ENCODE data around the gene MACROD1.
"Not testable (repeated sequence)": the region's sequence is repeated elsewhere in the genome, so short reads cannot be mapped to it uniquely, and the experiment has no call there.

MACROD1 gene

DNA sequence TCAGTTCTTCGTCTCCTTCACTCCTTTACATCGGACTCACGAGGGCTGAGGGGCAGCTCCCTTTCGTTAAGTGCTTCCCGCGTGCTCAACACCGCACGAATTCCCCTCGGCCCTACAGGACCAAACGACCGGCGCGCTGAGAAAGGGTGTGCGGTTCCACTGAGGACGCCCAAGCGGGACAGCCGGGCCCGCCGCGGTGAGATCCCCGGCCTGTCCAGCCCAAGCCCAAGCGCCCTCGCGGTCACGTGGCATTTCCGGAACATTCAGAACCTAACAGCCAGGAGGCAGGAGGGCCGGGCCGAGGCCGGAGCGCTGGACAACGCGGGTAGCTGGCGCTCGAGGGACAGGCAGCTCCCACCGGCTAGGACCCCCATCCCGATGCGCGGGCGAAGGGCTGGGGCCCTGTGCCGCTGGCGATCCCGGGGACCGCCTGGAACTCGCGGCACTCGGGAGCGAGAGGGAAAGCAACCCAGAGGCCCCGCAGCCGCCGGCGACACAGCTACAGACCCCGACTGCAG lies 19.3 kb upstream of the MACROD1 start:
- DNase-seq, result peak; percentile 76

DNA sequence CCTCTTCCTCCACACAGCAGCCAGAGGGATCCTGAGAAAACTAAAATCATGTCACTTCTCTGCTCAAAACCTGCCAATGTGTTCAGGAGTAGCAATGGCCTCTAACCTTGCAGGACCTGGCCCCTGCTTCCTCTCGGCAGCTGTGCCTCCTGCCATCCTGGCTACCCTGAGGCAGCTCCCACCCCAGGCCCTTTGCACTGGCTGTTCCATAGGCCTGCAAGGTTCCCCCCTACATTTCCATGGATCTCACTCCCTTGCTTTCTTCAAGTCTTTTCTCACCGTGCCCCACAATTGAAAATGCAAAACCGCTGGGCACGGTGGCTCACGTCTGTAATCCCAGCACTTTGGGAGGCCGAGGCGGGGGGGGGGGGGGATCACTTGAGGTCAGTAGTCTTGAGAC lies 18.0 kb upstream of the MACROD1 start:
- no peak for DNase-seq

DNA sequence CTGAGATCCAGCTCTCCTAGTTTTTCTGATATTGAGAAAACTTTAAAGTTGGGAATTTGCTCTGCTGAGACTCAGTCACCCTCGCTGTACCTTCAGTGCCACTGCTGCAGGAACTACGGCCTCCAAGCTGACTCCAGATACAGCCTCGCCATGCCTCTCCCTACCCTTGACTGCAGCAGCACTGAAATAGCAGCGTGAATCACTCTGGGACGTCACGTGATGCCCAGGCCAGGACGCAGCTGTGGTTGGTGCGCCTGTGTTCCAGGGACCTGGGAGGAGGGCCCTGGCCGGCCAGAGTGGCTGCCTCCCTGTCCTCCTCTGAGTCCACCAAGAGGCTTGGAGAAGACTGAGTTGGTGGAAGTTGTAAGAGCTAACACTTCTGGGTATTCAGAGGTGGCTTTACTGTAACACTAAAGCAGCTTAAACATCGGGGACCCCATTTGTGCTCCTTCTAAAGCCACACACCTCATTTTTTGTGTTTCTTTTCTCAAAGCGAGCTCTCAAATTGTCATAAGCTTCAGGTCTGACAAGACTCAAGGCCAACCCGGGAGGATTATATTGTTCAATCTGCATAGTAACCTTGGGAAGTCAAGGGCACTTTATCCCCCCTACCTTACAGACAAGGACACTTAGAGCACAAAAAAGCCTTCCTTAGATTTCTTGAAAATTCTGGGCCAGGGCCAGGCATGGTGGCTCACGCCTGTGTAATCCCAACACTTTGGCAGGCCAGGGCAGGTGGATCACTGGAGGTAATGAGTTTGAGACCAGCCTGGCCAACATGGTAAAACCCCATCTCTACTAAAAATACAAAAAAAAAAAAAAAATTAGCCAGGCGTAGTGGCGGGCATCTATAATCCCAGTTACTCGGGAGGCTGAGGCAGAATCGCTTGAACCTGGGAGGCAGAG lies 15.8 kb upstream of the MACROD1 start:
- peak; percentile 91 for DNase-seq

DNA sequence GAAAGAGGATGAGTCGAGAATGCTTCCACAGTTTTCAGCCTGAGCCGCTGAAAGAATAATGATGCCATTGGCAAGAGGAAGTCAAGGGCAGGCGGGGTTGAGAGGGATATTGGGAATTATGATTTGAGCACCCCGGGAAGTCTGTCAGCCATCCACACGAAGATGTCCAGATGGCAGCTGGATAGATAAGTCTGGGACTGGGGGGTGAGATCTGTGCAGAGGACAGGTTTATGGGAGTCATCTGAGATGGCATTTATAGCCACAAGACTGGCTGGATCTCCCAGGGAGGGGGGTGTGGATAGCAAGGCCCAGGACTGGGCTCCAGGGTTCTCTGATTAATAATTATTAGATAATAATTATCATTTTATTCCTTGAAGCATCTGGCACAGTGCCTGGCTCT lies 15.0 kb upstream of the MACROD1 start:
- no peak for DNase-seq

DNA sequence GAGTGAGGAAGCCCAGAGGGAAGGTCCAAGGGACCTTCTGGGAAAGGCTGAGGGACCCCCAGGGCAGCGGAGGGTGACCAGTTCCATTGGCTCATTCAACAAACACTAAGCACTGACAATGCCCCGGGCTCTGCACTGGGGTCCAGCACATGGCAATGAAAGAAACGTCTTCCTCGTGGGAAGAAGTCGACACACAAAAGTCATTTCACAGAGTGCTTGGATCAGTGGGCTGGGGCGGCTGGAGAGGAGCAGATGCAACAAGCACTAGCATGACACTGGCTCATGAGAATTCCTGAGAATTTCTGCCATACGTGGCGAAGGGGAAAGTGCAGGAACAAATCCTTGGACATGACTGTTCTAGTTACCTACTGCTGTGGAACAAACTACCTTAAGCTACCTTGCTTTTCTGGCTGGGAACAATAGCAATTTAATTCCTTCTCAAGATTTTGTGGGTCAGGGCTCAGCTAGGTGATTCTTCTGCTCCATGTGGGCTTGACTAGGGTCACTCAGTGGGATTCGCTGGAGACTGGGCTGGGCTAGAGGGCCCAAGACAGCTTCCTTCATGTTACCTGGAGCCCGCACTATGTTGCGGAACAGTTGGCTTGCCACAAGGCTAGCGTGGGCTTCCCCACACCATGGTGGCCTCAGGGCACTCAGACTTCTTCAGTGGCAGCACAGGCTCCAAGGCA lies 13.2 kb upstream of the MACROD1 start:
- DNase-seq, result no peak

DNA sequence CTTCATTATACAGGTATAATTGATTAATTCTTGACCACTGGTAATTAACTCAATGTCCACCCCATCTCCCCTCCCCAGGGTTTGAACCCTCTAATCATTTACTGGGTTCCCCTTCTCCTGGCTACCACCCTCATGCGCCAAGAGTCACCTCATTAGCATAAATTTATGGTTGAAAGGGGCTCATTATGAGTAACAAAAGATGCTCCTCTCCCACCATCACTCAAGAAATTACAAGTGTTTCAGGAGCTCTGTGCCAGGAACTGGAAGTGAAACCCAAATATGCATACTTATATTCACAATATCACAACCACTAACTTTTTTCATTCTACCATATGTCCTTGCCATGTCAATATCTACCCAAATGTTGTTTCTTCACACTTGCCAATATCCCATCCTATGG lies 12.3 kb upstream of the MACROD1 start:
- no peak for DNase-seq

DNA sequence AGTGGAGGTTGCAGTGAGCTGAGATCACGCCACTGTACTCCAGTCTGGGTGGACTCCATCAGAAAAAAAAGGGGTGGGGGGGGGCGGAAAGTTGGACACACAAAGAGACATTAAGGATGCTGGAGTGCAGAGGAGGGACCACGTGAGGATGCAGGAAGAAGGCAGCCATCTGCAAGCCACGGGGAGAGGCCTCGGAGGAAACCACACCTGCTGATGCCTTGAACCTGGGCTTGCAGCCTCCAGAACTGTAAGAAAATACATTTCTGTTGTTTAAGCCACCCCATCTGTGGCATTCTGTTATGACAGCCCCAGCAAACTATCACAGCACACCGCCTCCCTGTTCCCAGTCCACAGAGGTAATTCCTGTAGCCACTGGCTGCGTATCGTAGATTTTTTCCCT lies 10.8 kb upstream of the MACROD1 start:
- DNase-seq, result no peak

DNA sequence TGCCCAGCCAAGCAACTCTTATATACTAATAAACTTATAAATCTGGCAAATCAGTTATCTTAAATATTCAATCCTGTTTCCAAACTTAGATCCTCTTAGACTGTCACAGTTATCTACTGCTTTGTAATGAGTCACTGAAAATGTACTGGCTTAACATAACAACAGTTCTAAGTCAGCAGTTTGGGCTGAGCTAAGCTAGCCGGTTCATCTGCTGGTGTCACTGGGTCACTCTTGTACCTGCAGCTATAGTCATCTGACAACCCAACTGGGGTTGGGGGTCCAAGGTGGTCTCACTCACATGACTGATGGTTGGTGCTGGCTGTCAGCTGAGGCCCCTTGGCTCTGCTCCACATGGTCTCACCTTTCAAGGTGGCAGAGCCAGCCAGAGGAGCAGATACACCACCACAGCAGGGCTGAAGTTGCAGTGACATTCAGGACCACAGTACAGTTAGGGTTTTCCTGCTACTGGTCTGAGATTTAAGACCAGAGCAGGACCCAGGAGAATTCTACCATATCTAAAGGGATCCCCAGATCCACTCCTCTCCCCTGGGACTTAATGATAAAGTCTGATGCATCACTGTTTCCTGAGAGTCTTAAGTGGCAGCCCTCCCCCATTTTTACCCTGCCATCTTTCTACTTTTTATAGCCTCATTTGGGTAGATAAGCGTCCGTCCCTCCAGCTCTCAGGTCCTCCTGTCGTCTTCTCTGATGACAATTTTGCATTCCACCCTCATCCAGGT lies 7.9 kb upstream of the MACROD1 start:
- DNase-seq, result no peak

DNA sequence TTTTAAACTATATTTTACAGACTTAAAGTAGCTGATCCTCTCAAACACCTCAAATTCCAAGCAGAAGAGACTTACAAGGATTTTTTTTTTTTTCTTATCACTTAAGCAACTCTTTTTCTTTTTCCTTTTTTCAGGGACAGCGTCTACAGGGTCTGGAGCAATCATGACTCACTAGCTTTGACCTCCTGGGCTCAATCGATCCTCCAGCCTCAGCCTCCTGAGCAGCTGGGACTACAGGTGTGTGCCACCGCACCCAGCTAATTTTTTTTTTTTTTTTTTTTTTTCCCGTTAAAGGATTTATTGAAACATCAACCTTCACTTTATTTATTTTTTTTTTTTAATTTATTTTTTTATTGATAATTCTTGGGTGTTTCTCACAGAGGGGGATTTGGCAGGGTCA lies 4.5 kb upstream of the MACROD1 start:
- DNase-seq, result no peak

DNA sequence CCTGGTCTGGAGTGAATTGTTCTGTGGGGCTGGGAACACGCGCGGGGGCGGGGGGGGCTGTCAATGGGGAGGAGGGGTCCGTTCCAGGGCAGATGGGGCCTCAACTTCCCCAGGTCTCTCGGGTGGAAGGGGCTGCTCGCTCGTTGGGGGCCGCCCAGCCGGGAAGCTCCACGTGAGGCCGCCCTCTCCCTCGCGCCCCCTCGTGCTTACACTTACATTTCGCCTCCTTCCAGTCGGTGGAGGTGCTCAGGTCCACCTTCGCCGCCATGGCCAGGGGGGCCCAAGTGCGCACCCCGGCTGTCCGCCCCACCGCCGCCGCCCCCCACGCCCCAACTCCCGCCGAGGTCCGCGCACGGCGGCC lies 452 bp downstream of the MACROD1 start:
- DNase-seq, result no peak

DNA sequence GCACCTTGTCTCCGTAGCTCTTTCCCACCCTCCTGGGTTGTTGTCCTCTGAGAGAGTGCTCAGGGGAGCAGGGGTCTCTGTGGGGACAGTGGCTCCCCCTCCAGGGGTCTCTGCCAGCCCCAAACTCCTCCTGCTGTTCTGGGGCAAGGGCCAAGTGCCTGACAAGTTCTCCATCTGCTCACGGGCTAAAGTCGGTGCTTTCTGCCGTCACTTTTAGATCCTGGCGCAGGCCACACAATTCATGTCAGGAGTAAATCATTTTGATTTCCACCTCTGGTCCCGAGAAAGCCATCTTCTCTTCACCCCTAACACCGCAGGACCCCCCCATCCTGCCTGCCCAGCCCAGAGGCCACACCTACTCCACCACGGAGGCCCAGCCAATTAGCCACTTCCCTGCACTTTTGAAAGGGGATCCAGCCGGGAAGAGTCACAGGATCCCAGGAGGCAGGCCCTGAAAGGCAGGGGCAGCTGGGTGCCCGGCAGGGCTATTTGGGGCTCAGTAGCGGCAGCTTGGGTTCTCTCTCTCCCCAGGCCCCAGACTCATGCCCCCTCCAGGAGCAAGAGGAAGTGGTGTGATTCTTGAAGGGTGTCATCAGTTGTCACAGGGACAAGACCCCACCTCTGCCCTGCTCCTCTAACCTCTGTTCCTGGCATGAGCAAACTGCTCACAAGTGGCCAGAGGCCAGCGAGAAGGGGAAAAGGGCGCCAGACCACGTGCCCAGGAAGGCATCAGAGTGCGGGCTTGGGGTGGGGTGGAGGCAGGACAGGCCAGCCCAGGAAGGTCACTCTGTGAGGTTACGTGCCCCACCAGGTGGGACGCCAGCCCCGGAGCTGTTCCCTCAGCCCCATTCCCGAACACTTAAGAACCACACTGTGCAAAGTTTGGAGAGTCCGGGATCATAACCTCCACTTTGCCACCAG lies 1.3 kb downstream of the MACROD1 start:
- DNase-seq, result no peak

DNA sequence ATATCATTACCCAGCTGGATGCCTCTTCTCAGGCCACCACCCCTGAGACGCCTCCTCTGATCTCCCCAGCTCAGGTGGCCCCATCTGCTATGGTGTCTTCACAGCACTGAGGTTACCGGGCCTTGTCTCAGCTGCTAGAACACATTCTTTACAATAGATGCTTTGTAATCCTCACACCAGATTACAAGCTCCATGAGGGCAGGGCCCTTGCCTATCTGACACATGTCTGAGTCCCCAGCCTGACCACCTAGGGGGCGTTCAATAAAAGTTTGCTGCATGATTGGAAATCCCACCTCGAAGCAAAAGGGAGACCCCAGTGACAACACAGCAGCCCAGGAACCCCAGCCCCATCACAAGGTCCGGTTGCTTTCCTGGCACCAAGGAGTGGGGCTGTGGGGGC lies 2.0 kb downstream of the MACROD1 start:
- DNase-seq, result no peak

DNA sequence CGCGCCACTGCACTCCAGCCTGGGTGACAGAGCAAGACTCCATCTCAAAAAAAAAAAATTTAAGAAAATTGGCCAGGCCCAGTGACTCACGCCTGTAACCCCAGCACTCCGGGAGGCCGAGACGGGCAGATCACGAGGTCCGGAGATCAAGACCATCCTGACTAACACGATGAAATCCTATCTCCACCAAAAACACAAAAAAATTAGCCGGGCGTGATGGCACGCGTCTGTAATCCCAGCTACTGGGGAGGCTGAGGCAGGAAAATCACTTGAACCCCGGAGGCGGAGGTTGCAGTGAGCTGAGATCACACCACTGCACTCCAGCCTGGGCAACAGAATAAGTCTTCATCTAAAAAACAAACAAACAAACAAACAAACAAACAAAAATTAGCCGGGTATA lies 3.1 kb downstream of the MACROD1 start:
- not testable (repeated sequence) for DNase-seq

DNA sequence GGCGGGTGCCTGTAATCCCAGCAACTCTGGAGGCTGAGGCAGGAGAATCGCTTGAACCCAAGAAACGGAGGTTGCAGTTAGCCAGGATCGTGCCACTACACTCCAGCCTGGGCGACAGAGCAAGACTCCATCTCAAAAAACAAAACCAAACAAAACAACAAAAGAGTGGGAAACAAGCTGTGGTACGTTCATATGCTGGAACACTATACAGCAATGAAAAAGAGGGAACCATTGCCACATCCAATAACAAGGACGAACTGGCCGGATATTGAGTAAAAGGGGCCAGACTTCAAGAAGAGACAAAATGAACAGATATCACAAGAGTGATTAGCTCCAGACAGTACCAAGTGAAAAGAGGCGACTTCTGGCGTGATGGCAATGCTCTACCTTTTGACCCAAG lies 4.9 kb downstream of the MACROD1 start:
- DNase-seq, result no peak

DNA sequence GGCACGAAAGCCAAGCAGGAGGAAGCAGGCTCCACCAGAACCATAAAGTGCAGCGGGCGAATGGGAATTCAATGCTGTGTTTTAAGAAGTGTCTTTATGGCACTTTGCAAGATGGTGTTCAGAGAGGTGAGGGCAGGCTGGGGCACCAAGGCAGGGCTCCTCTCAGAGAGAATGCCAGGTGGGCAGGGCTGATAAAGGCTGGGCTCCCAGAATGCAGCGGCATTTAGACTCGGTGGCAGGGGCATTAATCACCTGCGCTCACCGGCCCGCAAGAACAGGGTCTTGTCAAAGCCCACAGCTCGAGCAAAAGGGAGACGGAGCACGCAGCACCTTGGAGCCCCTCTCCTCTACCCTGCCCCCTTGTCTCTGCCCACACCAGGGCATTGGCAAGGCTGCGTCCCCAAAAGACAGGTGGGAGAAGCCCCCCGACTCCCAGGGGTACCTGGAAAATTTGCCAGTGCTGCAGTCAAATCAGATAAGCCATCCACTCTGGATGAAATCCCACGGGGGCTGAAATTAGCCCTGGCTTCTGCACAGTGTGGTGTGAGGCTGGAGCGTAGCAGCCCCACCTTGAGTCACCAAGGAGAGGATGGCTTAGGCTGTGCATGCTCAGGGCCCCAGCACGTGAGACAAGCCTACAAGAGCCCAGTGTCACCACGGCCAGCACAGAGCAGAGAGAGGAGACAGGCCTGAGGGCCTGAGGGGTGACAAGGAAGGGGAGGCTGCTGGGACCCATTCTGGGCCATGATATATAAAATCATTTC lies 8.1 kb downstream of the MACROD1 start:
- DNase-seq, result no peak

DNA sequence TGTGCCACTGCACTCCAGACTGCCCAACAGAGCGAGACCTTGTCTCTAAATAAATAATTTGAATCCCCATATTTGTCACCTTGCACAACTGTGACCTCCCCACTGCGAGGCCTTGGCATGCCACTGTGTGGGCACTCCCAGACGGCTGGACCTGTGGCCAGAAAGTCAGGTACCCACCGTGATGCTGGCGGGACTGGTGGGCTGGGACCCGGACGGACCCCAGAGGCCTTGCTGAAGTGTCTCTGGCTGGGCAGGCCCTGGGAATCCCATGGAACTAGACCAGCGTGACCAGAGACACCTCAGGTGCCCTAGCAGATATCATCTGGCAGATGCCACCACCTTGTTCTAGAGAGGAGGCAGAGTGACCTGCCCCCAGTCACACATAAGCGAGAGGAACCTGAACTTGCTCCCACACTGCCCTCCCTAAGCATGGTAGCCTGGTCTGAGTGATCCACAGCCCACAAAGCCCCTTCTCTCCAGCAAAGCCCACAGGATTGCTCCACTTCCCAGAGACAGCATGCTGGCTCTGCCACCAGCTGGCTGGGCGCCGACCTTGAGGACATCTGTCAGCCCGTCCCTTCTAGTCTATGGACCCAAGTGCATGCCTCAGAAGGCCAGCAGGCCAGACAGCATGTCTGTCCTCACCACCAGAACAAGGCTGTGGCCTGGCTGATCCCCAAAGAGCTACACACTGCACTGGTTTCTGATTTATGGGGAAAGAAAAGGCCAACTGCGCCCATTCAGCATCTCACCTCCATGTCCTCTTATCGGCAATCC lies 9.5 kb downstream of the MACROD1 start:
- DNase-seq, result no peak

DNA sequence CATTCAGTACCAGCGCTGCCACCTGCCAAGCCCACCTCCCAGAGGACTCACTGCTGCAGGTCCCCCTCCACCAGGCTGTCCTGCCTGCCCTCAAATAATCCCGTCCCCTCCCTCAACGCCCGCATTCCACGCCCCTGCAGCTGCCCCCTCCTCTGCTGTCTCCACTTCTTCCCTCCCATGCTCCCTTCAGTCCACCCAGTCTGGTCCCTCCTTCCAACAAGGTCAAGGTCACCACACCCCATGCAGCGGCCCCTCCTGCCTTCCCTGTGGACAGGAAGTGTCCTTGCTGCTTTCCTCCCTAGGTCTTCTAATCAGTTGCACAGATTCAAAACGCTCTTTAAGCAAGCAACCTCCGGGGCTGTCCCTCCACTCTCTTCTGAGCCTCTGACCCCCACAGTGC lies 12.1 kb downstream of the MACROD1 start:
- no peak for DNase-seq

DNA sequence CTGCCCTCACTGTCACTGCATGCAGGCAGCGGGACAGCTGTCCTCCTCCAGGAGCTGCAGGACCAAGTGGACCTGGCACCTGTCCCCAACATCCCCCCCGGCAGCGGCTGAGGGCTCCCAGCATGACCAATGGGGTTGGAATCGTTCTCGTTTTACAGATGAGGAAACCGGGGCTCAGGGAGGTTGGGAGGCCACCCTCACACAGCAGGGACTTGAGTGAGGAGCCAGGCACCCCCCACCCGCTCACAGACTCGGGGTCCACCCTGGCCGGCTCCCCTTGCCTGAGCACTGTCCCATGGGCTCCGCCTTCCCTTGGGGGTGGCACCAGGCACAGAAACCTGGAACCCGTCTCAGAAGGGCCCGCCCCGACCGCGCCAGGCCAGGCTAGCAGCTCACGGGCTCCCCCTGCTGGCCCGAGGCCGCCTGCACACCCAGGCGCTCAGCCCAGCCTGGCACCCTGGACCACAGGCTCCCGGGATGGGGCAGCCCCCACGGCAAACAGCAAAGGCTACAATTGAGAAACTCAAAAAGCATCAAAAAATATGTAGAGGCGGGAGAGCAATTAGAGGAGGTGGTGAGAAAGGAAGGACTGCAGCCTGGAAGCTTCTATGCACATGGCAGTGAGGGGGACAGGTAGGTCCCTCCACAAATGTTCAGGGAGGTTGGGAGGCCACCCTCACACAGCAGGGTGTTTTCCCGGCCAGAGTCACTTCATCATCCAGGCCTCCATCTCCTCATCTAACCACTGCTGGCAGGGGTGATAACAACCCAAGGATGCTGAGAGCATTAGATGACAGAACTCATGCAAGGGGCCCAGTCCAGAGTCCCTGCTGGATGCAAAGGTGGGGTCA lies 12.8 kb downstream of the MACROD1 start:
- DNase-seq, result peak; percentile 41

DNA sequence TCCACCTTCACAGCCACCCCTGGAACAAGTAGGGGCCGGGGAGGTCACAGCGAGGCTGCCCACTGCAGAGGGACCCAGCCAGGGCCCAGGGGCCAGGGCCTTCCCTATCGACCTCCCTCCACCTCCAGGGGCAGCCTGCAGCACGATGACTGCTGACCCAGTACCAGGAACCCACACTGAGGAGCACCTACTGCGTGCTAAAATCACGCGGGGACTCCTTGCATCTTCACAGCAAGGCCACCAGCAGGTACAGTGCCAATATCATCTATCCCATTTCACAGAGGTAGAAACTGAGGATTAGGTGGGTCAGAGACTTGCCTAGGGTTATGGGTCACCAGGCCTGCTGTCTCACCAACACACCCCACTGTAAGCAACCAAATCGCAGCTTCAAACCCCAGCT lies 14.6 kb downstream of the MACROD1 start:
- DNase-seq, result no peak

Data from fibroblast of upper back skin (primary cell).